GM13976 (cell line): ENCODE results near the gene SLC35E1.

ENCODE experiments used
- DNase-seq: peaks from one replicate; pipeline ENCODE4 v3.0.0; 2012; ENCODE audit warnings: low spot score
- in situ Hi-C: fragments of 300-500 bp; cut with MboI; formaldehyde crosslinking; loops from one replicate; pipeline ENCODE4 v1.12.0; 2022; ENCODE audit warnings: low sequenced_read_pairs, mixed read lengths, inconsistent platforms; ENCODE audit not compliant: unreplicated experiment
- TF ChIP-seq, protein P1 (sequence below): IDR thresholded peaks from 2 replicates; pipeline ENCODE4 v1.5.1; 2012; ENCODE audit warnings: borderline replicate concordance, mild to moderate bottlenecking; ENCODE audit not compliant: insufficient read depth; ENCODE audit errors: extremely low read depth, missing control alignments, control extremely low read depth

SLC35E1 gene

DNA sequence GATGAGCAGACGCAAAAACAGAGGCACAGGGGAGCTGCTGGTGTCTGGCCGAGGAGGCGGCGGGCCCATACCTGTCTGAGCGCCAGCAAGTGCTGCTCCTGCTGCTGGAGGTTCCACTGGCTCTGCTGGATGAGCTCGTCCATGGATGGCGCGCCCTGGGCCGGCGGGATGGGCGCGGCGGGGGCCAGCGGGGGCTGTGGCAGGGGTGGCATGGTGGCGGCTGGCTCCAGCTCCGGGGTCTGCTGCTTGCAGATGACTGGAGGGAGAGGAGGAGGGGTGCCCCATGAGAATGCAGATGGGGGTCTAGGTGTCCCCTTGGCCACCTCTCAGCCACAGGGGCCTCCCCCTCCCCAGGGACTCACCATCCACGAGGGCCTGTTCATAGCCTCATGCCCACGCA, 36.8 kb downstream of the SLC35E1 start:
- DNase-seq: no peak
- in situ Hi-C loops: no loop called here
- TF ChIP-seq, protein P1, sequence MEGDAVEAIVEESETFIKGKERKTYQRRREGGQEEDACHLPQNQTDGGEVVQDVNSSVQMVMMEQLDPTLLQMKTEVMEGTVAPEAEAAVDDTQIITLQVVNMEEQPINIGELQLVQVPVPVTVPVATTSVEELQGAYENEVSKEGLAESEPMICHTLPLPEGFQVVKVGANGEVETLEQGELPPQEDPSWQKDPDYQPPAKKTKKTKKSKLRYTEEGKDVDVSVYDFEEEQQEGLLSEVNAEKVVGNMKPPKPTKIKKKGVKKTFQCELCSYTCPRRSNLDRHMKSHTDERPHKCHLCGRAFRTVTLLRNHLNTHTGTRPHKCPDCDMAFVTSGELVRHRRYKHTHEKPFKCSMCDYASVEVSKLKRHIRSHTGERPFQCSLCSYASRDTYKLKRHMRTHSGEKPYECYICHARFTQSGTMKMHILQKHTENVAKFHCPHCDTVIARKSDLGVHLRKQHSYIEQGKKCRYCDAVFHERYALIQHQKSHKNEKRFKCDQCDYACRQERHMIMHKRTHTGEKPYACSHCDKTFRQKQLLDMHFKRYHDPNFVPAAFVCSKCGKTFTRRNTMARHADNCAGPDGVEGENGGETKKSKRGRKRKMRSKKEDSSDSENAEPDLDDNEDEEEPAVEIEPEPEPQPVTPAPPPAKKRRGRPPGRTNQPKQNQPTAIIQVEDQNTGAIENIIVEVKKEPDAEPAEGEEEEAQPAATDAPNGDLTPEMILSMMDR: no peak

DNA sequence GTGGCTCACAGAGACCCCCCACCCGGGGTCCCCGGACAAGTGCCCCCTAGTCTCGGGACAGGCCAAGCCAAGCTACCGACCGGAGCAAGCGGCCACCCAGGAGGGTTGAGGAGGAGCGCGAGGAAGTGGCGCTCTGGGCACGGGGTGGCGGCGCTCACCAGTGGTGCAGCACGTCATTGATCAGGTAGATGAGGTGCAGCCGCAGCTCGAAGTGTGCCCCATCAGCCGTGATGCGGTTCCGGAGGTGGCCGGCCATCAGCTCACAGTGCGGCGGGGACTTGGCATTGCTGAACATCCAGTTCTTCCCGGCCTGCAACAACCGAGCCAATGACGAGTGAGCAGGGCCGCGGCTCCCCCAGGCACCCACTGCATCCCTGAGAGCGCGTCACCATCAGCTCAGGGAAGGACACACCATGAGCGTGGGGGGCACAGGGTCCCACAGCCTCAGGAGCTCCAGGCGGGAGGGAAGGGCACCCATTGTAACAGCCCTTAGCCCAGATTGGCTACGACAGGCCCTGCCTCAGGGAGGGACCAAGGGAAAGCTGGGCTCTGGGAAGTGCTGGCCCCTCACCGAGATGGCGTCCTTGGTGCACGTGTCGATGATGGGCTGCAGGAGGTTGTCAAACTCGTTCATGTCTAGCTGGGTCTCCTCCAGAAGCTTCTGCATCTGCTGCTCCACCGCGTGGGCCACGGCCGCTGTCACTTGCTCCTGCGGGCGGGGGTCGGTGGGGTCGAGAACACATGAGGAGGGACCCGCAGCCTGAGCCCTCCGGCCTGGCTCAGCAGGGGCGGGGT, 39.6 kb downstream of the SLC35E1 start:
- DNase-seq: no peak
- TF ChIP-seq, protein P1: no peak
- in situ Hi-C loops: no loop called here

DNA sequence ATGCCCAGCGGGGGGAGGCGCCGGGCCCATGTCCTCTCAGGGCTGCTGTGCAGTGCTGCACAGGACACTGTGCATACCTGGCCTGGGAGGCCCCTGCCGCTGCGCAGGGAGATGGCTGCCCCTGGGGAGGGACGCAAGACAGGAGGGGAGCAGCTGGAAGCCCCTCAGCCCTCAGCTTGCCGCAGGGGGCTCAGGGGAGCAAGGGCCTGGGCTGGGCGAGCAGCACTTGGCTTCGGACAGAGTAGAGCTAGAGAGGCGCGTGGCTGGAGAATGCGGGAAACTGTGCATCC, 40.9 kb downstream of the SLC35E1 start:
- TF ChIP-seq, protein P1: no peak
- no peak for DNase-seq
- in situ Hi-C loops: no loop called here

DNA sequence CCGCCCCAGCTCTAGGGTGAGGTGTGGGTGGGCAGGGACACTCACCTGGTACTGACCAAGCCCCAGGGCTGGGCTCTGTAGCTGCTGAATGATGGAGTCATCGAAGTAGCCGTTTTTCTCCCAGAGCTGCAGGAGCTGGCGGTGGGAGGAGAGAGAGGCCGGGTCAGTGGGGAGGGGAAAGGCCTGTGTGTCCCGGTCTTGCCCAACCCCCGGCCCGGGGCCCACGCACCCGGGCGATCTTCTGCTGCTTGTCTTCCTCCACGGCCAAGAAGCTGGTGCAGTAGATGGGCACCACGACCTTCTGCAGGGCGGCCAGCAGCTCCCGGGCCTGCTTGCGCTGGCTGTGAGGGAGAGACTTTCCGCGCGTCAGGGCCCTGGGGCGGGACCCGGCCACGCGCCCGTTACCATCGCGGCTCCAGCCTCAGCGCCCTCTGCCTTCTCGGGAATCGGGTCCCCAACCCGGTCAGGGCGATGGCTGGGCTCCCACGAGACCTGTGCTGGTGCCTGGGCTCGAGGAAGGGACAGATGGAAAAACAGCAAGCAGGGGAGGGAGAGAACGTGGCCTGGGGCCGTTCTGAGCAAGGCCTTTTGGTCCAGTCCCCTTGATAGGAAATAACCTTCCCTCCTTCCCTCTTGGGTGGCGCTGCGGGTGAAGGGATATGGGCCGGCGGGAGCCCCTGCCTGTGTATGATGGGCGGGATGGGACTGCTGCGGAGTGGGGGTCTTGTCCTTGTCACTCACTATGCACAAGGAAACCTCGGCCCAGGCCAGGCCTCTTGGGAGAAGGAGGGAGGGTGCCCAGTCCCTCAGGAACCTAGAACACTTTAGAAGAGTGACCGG, 41.5 kb downstream of the SLC35E1 start:
- TF ChIP-seq, protein P1: no peak
- no peak for DNase-seq
- in situ Hi-C loops: no loop called here

DNA sequence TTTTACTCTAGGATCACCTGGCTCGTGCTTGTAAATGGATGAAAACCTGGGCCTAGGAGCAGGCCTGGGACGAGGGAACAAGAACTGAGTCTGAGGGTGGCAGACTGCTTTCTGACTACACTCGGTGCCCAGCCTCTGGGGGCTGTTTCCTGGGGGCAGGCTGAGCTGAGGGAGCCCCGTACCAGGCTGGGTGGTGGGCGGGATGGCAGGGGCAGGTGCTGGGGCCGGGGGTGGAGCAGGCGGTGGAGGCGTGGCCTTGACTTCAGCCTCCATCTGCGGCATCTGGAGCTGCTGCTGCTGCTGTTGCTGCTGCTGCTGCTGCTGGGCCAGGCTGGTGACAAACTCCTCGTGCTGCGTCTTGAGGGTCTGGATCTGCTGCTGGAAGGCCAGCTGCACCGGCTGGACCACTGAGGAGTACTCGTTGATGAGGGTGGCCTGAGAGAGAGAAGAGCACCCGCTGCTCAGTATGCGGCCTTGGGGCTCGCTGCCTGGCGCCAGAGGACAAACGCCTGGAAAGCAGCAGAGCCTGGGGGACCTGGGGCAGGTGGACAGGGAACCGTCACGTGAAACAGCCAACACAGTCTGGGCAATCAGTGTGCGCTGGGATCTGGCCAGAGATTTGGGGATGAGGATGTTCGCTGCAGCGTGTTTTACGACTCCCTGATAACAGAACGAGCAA, 42.6 kb downstream of the SLC35E1 start:
- TF ChIP-seq, protein P1: no peak
- DNase-seq: no peak
- in situ Hi-C loops: no loop called here

DNA sequence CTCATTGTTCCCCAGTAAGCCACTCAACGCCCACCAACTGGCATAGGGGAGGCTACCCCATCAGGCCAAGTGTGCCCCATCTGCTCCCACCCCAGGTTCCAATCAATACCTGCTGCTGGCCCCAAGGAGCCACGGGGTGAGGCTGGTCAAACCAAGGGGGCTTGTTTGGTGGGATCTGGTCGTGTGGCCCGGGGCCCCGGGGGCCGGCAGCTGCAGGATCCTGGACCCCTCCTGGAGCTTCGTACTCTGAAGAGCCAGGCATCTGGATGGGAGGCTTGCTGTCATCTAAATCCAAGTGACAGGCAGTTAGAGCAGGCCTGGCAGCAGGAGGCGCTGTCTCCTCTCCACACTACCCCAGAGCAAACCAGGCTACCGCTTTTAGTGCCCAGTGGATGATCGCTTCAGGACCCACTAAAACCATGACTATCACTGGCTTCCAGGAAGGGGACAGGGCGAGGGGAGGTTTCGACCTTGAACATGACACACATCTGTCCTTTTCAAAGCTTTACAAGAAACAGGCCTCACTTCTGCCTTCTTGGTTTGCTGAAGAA, 44.2 kb downstream of the SLC35E1 start:
- in situ Hi-C loops: no loop called here
- no peak for DNase-seq
- TF ChIP-seq, protein P1: peak; percentile 33
